ENCODE measurements around the gene TAS2R19.
"Not testable (repeated sequence)": the region's sequence is repeated elsewhere in the genome, so short reads cannot be mapped to it uniquely, and the experiment has no call there.

TAS2R19 gene, protein sequence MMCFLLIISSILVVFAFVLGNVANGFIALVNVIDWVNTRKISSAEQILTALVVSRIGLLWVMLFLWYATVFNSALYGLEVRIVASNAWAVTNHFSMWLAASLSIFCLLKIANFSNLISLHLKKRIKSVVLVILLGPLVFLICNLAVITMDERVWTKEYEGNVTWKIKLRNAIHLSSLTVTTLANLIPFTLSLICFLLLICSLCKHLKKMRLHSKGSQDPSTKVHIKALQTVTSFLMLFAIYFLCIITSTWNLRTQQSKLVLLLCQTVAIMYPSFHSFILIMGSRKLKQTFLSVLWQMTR
- total RNA-seq = 0.91 to 2.6 (median 1.6) reads per million in 4 experiments

- DNase-seq = no peak
These were observed at the start of gene TAS2R19 for GRCh38 chr12:11022520-11022919. Gene TAS2R19, minus strand, starts transcription at chr12:11022620. Its CDS starts 49 bp downstream, at chr12:11022571.

- no peak for DNase-seq
These were observed 49.0 kb upstream of the TAS2R19 start for GRCh38 chr12:11071414-11071813.

DNA sequence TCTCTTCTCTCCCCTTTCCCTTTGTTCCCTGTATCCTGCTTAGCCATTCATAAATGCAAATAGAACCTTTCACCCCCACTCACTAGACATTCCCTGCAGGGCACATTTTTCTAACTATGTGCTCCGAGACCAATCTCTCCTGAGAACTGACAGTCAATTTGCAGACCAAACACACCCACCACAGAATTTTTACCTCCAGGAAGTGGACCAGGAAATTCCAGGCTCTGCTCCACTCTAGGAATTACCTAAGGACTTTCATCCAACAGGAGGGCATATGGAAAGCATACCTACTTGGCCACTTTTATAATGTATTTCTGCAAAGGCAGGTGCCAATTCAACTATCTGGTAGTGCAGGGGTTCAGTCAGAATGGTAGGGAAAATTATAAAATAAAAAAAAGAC, 48.6 kb upstream of the TAS2R19 start:
- no peak for DNase-seq

GRCh38 chr12:11069854-11070365, 47.5 kb upstream of the TAS2R19 start:
- DNase-seq = no peak

DNA sequence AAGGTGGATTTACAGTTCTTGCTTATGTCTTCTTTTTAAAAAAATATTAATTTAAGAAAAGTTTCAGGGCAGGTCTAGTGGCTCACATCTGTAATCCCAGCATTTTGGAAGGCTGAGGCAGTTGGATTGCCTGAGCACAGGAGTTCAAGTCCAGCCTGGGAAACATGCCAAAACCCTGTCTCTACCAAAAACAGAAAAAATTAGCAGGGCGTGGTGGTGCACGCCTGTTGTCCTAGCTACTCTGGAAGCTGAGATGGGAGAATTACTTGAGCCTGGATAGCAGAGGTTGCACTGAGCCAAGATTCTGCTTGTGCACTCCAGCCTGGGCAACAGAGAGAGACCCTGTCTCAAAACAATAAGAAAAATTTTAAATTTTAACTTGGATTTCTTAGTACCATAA, 45.1 kb upstream of the TAS2R19 start:
- no peak for DNase-seq

DNA sequence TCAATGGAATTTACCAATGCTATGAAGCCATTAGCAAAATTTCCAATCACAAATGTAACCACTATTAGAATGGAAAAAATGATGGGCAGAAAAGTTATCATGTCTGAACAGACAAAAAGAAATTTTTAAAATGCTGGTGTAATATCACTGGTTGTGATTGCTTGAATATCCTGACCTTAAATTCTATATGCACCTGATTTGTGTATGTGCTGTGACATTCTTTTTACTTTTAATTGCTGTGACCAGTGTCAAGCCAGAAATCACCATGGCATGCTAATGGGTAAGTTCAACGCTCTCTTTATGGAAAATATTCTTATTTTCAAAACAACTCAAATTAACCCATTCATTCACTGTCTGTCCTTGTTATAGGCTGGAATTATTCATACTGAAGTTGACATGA, 39.8 kb upstream of the TAS2R19 start, which contains the start of gene TAS2R46:
Gene TAS2R46 (minus strand): TSS at position 101 of the 400 bp plus-strand sequence. CDS start 0 bp downstream, at position 101.
- DNase-seq = not testable (repeated sequence)

- DNase-seq = no peak
These were observed 37.4 kb upstream of the TAS2R19 start for GRCh38 chr12:11059784-11060183.

GRCh38 chr12:11059041-11059440, 36.6 kb upstream of the TAS2R19 start:
- no peak for DNase-seq

GRCh38 chr12:11055306-11055705, 32.9 kb upstream of the TAS2R19 start:
- DNase-seq = no peak

DNA sequence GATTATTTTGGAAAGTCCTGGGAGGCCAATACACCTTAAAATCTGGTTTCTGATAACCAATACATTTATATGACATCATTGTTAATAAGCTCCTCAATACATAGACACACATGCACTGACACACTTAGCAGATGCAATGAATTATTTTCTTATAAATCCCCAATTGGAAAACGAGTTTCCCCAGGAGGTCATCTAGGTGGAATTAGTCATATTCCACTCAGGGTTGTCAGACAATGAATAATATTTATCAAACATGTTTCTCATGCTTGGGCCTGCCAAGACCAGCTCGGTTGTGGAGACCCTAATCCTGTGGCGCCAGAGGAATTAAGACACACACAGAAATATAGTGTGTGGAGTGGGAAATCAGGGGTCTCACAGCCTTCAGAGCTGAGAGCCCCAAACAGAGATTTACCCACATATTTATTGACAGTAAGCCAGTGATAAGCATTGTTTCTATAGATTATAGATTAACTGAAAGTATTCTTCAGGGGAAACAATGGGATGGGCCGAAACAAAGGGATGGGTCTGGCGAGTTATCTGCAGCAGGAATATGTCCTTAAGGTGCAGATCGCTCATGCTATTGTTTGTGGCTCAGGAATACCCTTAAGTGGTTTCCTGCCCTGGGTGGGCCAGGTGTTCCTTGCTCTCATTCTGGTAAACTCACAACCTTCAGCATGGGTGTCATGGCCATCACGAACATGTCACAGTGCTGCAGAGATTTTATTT, 27.5 kb upstream of the TAS2R19 start:
- DNase-seq = not testable (repeated sequence)

GRCh38 chr12:11041366-11041765, 18.9 kb upstream of the TAS2R19 start:
- not testable (repeated sequence) for DNase-seq

DNA sequence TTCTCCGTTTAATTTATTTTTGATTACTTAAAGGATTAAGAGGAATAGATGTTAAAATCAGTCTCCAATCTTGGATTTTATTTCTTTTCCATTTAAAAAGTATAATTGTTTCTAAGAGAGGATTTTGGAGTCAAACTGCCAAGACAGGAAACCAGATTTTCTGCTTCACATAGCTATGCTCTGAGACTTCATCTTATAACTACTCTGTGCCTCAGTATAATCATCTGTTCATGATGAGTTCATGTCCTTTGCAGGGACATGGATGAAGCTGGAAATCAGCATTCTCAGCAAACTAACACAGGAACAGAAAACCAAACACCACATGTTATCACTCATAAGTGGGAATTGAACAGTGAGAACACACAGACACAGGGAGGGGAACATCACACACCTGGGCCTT, 17.7 kb upstream of the TAS2R19 start:
- no peak for DNase-seq

- no peak for DNase-seq
These were observed 16.8 kb upstream of the TAS2R19 start for GRCh38 chr12:11039171-11039570.

DNA sequence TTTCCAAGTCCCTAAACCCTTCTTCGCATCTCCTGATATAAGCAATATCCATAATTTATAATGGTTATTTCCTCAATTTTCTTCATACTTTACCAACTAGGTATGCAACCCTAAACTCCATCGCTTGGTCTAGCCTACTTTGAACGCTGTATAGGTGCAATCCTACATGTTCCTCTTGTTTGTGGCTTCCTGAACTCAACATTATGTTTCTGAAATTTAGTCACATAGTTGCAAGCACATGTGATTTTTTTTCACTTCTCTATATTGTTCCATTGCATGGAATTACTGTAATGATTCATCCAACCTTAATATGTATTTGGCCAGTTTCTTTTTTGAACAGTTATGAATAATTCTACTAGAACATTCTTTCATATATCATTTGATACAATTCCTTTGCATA, 11.5 kb upstream of the TAS2R19 start:
- DNase-seq = not testable (repeated sequence)

- no peak for DNase-seq
These were observed 8.9 kb upstream of the TAS2R19 start, which contains the start of gene TAS2R31 for GRCh38 chr12:11031307-11031706. Gene TAS2R31, minus strand, starts transcription at chr12:11031407. Its CDS starts 72 bp downstream, at chr12:11031335.

GRCh38 chr12:11026118-11026517, 3.7 kb upstream of the TAS2R19 start:
- DNase-seq = no peak

GRCh38 chr12:11023387-11023786, 967 bp upstream of the TAS2R19 start:
- DNase-seq = no peak

DNA sequence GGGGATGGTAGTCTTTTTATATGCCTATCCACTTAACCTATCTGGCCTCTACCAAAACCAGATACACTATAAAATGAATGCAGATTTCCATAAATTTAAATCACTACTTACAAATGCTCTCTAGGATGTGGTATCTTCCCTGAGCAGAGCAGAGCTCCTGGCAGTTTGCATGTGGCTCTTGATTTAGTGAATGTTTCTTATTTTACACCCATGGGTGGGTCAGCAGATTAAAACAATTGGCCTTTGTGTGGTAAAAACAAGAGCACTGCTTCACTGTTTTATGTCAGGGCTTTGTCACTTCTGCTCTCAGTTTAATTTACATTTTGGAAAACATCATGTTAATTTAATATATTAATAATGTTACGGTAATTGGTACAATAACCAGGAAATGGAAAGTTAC, 5.5 kb downstream of the TAS2R19 start:
- no peak for DNase-seq

DNA sequence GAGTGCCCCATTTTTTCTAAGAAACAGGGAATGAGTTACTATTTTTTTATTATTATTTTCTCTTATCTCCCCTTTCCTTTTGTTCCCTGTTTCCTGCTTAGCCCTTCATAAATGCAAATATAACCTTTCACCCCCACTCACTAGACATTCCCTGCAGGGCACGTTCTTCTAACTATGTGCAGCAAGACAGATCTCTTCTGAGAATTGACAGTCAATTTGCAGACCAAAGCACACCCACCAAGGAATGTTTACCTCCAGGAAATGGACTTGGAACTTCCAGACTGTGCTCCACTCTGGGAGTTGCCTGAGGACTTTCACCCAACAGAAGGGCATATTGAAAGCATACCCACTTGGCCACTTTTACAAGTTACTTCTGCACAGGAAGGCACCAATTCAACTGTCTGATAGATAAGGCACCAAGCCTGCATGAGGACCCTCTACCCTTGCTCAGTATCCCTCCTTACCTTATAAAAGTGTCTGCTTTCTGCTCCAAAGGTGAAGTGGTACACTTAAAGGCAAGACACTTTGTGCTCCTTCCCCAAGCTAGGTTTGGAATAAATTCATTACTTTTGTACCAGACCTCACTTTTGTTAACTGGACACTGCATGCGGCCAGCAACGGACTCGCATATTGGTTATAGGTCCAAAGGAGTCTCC, 6.5 kb downstream of the TAS2R19 start:
- DNase-seq = no peak

DNA sequence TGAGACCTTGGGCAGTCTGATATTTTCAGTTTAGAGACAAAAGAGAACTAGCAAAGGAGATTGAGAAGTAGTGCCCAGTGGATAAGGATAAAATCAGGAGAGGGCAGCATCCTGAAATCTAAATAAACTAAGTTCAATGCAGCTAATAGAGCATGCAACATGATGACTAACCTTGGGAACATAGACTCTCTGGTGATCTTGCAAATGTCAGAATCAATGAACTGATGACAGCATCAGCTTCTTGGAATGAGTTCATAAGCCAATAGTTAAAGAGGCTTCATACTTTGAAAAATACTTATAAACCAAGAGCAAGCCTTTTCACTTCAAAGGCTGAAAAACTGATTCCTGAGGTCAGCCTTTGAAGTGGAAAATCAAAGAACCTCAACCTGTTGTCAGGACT, 8.2 kb downstream of the TAS2R19 start:
- DNase-seq = no peak

DNA sequence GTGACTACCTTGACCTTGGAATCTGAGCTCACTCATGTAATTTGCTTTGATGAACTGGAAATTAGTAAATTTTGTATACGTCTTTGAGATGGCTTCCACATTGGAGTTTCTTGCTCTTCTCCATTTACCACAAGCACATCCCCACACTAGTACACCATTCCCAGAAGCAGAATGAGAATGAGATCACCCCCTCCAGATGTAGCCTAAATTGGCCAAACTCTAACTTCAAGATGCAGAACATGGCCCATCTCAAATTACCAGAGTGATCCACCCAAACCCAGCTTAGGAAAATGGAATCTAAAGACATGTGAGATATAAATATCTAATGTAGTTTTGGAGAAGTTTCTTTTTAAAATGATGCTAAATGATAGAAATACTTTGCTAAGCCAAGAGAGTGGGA, 14.8 kb downstream of the TAS2R19 start:
- no peak for DNase-seq

GRCh38 chr12:10998204-10998603, 24.2 kb downstream of the TAS2R19 start, which contains the start of gene TAS2R20:
Gene TAS2R20, minus strand, starts transcription at chr12:10998304. Its CDS starts 429 bp downstream, at chr12:10997875.
- DNase-seq = no peak

DNA sequence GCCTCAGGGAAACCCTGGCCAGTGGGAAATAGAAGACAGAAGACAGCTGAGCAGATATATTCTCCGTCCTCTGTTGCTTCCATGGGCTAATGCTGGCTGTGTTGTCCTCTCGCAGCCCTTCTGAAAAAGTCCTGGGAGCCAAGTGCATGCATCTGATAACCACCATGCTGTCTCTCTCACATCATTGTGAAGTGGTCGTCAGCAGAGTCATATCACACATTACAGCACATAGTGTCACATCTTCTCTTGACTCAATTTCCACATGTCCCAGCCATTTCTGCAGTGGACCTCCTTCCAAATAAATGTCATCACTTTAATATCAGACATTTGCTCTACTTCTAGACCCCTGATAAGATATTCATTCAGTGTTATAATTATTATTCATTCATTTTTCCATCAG, 28.1 kb downstream of the TAS2R19 start:
- DNase-seq = no peak
